NT2/D1 (cell line): ENCODE results near the gene BBOF1.

Experiments
- SUZ12 ChIP-seq: IDR thresholded peaks from 2 replicates; pipeline ENCODE4 v1.6.1; 2011; ENCODE audit not compliant: insufficient read length, insufficient read depth; ENCODE audit errors: extremely low read depth
- YY1 ChIP-seq: IDR thresholded peaks from 2 replicates; pipeline ENCODE4 v1.6.1; 2011; ENCODE audit not compliant: insufficient read length, insufficient read depth
- ZNF274 ChIP-seq: IDR thresholded peaks from 2 replicates; pipeline ENCODE4 v1.6.1; 2011; ENCODE audit warnings: mild to moderate bottlenecking, low read depth, low read length

DNA sequence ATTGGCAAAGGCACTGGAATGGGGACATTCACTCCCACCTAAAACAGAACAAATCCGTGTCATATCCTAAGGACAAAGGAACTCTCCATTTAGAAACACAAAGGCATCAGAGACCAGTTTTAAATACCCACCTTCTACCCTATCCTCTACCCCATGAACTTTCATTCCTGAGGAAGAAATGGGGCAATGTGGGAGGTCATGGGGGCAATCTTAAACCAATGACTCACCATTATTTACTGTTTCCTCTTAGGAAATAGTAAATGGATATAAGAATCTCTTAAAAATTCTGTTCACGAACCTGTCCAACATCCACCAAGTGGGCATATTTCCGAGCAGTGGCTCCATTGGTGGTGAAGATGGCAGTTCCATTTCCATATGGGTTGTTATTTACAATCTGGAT lies 45.7 kb downstream of the BBOF1 start:
- TF ChIP-seq YY1 (no peak), ZNF274 (no peak), SUZ12 (no peak)
